HCT116 (cell line): ENCODE data around the gene TMOD3. TPM values are rescaled to one million over a fixed set of nuclear protein-coding genes. Genes with fewer than 3 reads are reported as not detected.

Experiments used
- ATF3 ChIP-seq: IDR thresholded peaks from 2 replicates; pipeline ENCODE4 v1.6.1; 2012
- CBX3 ChIP-seq: IDR thresholded peaks from 2 replicates; pipeline ENCODE4 v1.6.1; 2012; ENCODE audit warnings: low read depth
- EGR1 ChIP-seq: IDR thresholded peaks from 2 replicates; pipeline ENCODE4 v1.6.1; 2012; ENCODE audit warnings: low read depth
- ELF1 ChIP-seq: IDR thresholded peaks from 2 replicates; pipeline ENCODE4 v1.6.1; 2012; ENCODE audit warnings: low read depth, borderline replicate concordance
- EZH2 ChIP-seq: fragments of 200-600 bp; sonication (generic); IDR thresholded peaks from 2 replicates; pipeline ENCODE4 v1.6.1; 2017; ENCODE audit warnings: antibody characterized with exemption, mixed run types
- EZH2phosphoT487 ChIP-seq: fragments of 200-600 bp; IDR thresholded peaks from 2 replicates; pipeline ENCODE4 v1.6.1; 2018; ENCODE audit warnings: antibody characterized with exemption, borderline replicate concordance
- FOSL1 ChIP-seq: IDR thresholded peaks from 2 replicates; pipeline ENCODE4 v1.6.1; 2012; ENCODE audit warnings: low read depth
- JUND ChIP-seq: IDR thresholded peaks from 2 replicates; pipeline ENCODE4 v1.6.1; 2012
- POLR2AphosphoS5 ChIP-seq: IDR thresholded peaks from 2 replicates; pipeline ENCODE4 v1.6.1; 2011; ENCODE audit warnings: mild to moderate bottlenecking, low read depth, low read length, moderate library complexity
- SIN3A ChIP-seq: IDR thresholded peaks from 2 replicates; pipeline ENCODE4 v1.6.1; 2012; ENCODE audit warnings: low read depth
- TCF7L2 ChIP-seq: IDR thresholded peaks from 2 replicates; pipeline ENCODE4 v1.7.0; 2011; ENCODE audit warnings: borderline replicate concordance, inconsistent platforms; ENCODE audit not compliant: insufficient read depth, insufficient read length; ENCODE audit errors: extremely low read depth
- YY1 ChIP-seq: IDR thresholded peaks from 2 replicates; pipeline ENCODE4 v1.6.1; 2011; ENCODE audit warnings: low read length, low read depth, moderate library complexity, mild to moderate bottlenecking; ENCODE audit not compliant: insufficient replicate concordance; ENCODE audit errors: extremely low read depth
- ZFX ChIP-seq: fragments of 450-650 bp; IDR thresholded peaks from 2 replicates; pipeline ENCODE4 v1.6.1; 2017
- ZNF274 ChIP-seq: fragments of 200-500 bp; sonication (Bioruptor generic); IDR thresholded peaks from 2 replicates; pipeline ENCODE4 v1.6.1; 2014; ENCODE audit warnings: mild to moderate bottlenecking, low read depth, low read length, inconsistent platforms
- total RNA-seq: library from RNA; stranded (reverse); gene quantifications from one replicate; pipeline ENCODE4 v1.2.1, GENCODE V29; 2021; ENCODE audit not compliant: unreplicated experiment
- TF ChIP-seq, protein P1 (sequence below): IDR thresholded peaks from 2 replicates; pipeline ENCODE4 v1.6.1; 2011; ENCODE audit warnings: mild to moderate bottlenecking, low read length, moderate library complexity; ENCODE audit not compliant: insufficient replicate concordance; ENCODE audit errors: extremely low read depth

The TMOD3 gene
- total RNA-seq, 1 experiment from 2014 or later: 78.8 TPM

DNA sequence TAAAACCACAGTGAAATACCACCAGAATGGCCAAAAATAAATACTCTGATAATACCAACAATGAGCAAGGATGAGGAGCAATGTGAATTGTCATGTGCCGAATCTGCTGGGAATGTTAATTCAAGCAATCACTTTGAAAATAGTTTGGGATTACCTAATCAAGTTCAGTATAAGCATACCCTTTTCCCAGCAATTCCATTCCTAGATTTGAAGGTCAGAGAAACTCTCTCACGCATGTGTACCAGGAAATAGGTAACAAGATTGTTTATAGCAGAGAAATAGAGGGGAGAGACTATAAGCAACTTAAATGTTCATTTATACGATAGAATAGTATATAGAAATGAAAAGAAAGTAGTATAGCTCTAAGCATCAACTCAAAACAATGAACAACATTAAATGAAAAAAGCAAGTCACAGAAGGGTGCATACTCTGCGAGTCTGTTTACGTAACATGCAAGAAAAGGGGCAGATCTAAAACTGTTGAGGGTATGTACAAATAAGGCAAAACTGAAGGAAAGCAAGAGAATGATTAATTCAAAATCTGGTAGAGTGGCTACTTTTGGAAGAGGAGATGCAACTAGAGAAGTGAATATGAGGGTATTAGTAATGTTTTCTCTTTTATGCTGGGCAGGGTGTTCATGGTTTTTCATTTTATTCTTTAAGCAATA lies 27.4 kb downstream of the TMOD3 start (continued):
- TF ChIP-seq, protein P1, sequence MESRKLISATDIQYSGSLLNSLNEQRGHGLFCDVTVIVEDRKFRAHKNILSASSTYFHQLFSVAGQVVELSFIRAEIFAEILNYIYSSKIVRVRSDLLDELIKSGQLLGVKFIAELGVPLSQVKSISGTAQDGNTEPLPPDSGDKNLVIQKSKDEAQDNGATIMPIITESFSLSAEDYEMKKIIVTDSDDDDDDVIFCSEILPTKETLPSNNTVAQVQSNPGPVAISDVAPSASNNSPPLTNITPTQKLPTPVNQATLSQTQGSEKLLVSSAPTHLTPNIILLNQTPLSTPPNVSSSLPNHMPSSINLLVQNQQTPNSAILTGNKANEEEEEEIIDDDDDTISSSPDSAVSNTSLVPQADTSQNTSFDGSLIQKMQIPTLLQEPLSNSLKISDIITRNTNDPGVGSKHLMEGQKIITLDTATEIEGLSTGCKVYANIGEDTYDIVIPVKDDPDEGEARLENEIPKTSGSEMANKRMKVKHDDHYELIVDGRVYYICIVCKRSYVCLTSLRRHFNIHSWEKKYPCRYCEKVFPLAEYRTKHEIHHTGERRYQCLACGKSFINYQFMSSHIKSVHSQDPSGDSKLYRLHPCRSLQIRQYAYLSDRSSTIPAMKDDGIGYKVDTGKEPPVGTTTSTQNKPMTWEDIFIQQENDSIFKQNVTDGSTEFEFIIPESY: no peak
- no peak for TF ChIP-seq POLR2AphosphoS5
- no peak for TF ChIP-seq EZH2phosphoT487
- no peak for TF ChIP-seq ELF1
- no peak for TF ChIP-seq YY1
- no peak for TF ChIP-seq CBX3
- no peak for TF ChIP-seq ZNF274
- no peak for TF ChIP-seq ATF3
- TF ChIP-seq EGR1: no peak
- no peak for TF ChIP-seq ZFX
- no peak for TF ChIP-seq JUND
- no peak for TF ChIP-seq SIN3A
- no peak for TF ChIP-seq FOSL1
- no peak for TF ChIP-seq EZH2
- no peak for TF ChIP-seq TCF7L2
